Measurements from ENCODE around the gene CETN1.

- TF ChIP-seq POLR2AphosphoS5 (IDR thresholded peaks at IDR 0.05; ENCODE audit: low read depth, low read length) (no peak), TAF1 (IDR thresholded peaks at IDR 0.05; ENCODE audit: borderline replicate concordance, insufficient read depth, low read length) (no peak)
Observed at GRCh38 chr18:551404-552061, 28.6 kb upstream of the CETN1 start.

Measured in PFSK-1 (cell line).